Astrocyte of the spinal cord (primary cell): Measurements from ENCODE around the gene KRT36.

Experiments used
- DNase-seq: peaks from one replicate; pipeline ENCODE4 v3.0.0; 2011; ENCODE audit warnings: low read depth, low spot score
- H3K4me3 ChIP-seq: 2 replicates; pipeline ENCODE4 v1.5.1; 2011; ENCODE audit warnings: low read depth, mild to moderate bottlenecking, low read length, moderate library complexity
- CTCF ChIP-seq: IDR thresholded peaks from 2 replicates; pipeline ENCODE4 v1.5.1; 2012; ENCODE audit warnings: low read depth, mild to moderate bottlenecking, low read length, inconsistent platforms
- in situ Hi-C: cut with HindIII; loops from 2 replicates; pipeline ENCODE4 v1.10.0; 2017; ENCODE audit warnings: low sequenced_read_pairs

The KRT36 gene

DNA sequence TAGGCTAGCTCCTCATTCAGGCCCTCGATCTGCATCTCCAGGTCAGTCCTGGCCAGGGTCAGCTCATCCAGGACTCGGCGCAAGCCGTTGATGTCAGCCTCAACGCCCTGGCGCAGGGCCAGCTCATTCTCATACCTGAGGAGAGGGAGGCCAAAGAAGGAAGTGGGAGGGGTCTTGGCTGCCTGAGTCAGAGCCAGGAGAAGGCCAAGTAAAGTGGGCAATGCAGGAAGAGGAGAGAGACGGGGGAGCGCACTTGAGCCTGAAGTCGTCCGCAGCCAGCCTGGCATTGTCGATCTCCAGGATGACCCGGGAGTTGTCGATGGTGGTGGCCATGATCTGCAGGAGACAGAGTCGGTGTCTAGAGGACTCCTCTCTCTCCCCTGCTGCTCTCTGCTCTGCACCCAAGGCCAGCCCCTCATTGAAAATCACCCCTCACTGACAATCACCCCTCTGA is 27.1 kb upstream of the KRT36 start:
- no peak for TF ChIP-seq CTCF
- in situ Hi-C loops, result no loop called here
- DNase-seq, result no peak
- no peak overlapping the region for H3K4me3 ChIP-seq

- TF ChIP-seq CTCF, result no peak
- no peak for DNase-seq
- in situ Hi-C loops, result no loop called here
- no peak overlapping the region for H3K4me3 ChIP-seq
Measured at GRCh38 chr17:41516147-41516829, 26.6 kb upstream of the KRT36 start.

- no peak for DNase-seq
- in situ Hi-C loops, result no loop called here
- TF ChIP-seq CTCF, result no peak
- H3K4me3 ChIP-seq, result no peak overlapping the region
Measured at GRCh38 chr17:41513168-41513547, 23.4 kb upstream of the KRT36 start.

DNA sequence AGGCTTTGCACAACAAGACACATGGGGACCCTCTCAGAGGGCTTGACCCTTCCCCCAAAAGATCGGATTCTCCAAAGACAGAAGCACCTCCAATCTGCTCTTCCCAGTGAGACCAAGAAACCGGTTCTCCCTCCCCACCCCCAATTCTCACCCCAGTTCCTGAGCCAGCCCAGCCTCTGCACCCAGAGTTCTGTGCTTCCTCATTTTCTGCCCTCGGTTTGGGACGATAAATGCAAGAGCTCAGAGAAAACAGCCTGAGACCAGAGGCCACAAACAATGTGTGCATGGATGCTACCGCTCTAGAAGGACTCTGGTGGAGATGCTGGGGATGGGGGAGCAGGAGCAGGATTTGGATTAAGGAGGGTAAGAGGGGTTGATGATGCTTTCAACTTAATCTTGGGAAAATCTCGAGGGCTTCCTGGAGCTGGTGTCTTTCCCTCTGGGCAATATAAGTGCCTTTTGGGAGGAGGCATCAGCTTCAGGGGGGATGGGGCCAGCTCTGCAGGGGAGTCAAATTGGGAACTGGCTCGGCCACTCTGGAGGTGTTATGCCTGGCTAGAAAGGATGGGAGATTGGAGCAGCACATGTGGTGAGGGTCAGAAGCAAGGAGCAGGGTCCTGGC is 22.9 kb upstream of the KRT36 start:
- TF ChIP-seq CTCF, result no peak
- in situ Hi-C loops, result no loop called here

GRCh38 chr17:41511716-41512115 is 22.0 kb upstream of the KRT36 start:
- no peak for DNase-seq
- no peak overlapping the region for H3K4me3 ChIP-seq
- no peak for TF ChIP-seq CTCF
- in situ Hi-C loops, result no loop called here

More for the DNA sequence above, 22.9 kb upstream of the KRT36 start:
- DNase-seq, result no peak
- no peak overlapping the region for H3K4me3 ChIP-seq

DNA sequence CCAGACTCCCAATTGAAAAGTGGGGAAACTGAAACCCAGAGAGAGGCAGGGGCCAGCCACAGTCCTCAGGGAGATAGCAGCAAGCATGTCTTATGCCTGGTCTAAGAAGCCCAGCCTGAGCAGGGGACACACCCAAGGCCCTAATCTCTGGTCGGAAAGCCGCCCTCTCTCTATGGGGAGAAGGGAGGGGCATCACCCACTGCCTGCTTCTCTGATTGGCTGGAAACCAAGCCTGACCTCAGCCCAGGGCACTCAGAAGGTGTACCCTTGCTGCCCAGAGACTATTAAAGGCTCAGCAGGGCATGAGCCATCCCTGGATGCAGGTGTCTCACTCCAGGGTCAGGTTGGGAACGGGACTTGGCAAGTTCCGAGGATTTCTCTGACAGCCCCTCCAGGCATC is 21.4 kb upstream of the KRT36 start:
- no peak for TF ChIP-seq CTCF
- in situ Hi-C loops, result no loop called here
- no peak overlapping the region for H3K4me3 ChIP-seq
- no peak for DNase-seq
